Measurements from ENCODE around the gene PRKAA2.

- TF ChIP-seq REST (IDR thresholded peaks at IDR 0.05; ENCODE audit: low read depth) = no peak
- no peak for TF ChIP-seq CEBPB (IDR thresholded peaks at IDR 0.05)
- no peak for TF ChIP-seq MAX (IDR thresholded peaks at IDR 0.05)
Observed at GRCh38 chr1:56754708-56755479, 109.8 kb downstream of the PRKAA2 start.

All from Ishikawa (cell line).